Raji (cell line): Measurements from ENCODE around the gene HRCT1.

ENCODE experiments used
- POLR2A ChIP-seq: IDR thresholded peaks from 2 replicates; pipeline ENCODE4 v1.6.1; 2011; ENCODE audit warnings: low read depth, low read length, control low read depth; ENCODE audit not compliant: insufficient read depth

Gene HRCT1

GRCh38 chr9:35928591-35929452, 22.8 kb downstream of the HRCT1 start:
- no peak for TF ChIP-seq POLR2A

- TF ChIP-seq POLR2A: no peak
Observed at GRCh38 chr9:35929453-35929718, 23.4 kb downstream of the HRCT1 start.

- TF ChIP-seq POLR2A: no peak
Observed at GRCh38 chr9:35930521-35930920, 24.5 kb downstream of the HRCT1 start.

DNA sequence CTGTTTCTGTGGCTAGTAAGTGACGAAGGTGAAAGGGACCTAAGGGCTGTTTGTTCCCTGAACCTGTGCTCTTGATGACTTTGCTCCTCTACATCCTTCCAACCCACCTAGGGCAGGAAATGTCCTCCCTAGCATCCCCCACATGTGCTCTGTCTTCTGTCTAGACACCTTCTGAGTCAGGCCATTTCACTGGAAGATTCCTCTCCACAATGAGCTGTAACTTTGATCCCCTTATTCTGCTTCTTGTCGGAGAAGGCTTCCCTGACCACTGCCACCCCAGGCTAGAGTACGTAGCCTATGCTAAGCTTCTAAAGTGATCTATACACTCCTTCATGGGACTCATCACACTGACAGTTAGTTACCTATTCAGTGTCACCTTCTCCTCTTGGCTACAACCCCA, 25.0 kb downstream of the HRCT1 start:
- TF ChIP-seq POLR2A: no peak

- no peak for TF ChIP-seq POLR2A
Observed at GRCh38 chr9:35932735-35933134, 26.7 kb downstream of the HRCT1 start.

DNA sequence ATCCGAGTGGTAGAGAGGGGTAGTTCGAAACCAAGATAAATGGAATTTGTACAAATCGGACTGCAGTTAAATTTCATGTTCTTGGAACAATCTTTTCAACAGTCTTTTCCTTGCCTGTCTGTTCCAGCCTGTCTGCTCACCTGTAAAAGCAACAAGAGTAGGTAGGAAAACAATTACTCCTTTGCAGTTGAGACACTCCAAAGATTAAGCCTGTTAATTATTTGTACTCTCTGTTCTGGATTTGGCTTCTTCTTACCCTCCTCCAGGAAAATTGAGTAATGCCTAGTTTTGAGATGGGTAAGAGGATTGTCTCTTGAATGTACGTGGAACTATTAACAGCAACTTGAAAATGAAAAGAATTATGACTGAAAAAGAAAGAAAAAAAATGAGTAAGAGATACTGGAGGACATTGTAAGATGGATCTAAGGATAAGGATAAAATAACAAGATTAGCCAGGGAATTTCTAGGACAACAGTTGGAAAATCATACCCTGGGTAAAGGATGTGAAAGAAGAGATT, 27.6 kb downstream of the HRCT1 start:
- TF ChIP-seq POLR2A: no peak

GRCh38 chr9:35935261-35935660, 29.3 kb downstream of the HRCT1 start:
- TF ChIP-seq POLR2A: no peak

DNA sequence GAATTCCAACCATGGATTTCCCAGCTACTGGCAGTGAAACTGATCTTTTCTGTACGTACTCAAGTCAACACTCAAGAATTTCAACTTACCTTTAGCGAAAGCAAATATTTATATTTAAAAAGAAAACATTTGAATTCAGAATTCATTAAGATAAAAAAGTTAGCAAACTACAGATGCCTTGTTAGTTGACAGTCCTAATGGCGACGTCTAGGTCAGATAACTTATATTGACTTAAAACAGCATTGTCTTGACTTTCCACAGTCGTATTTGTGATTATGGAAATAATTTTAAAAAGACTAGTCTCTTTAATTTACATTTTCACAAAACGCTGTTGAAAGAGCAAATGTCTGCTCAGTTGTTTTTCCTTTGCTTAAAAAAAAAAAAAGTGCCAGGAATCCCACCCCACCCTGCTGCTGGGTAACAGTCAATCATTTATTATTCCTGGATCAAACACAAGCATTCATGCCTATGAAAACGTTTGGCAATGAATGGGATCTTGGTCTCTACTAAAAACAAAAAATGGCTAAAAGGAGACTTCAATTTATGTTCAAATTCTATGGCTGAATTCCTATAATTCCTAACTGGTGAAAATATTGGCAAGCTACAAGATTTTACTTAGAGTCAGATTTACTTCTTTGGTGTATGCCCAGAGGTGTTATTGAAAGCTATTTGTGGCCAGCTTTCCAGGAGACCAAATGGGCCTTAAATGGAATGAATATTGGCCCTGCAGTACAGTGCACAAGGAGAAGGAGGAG, 29.9 kb downstream of the HRCT1 start:
- no peak for TF ChIP-seq POLR2A

DNA sequence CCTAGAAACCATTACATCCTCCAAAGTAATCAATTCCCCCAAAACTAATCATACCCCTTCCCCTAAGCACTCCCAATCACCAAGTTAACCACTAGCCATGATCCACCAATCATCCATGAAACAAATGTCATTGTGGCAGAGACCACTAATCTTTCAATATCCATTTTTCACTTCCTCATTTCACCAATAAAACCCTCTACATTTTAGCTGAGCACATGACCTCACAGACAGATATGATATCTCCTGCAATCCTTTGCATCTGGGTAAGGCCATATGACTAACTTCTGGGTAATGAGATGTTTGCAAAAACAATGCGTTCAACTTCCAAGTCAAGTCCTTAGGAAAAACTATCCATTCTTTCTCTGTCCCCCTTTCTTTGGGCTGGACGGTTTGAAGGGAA, 31.2 kb downstream of the HRCT1 start:
- no peak for TF ChIP-seq POLR2A

DNA sequence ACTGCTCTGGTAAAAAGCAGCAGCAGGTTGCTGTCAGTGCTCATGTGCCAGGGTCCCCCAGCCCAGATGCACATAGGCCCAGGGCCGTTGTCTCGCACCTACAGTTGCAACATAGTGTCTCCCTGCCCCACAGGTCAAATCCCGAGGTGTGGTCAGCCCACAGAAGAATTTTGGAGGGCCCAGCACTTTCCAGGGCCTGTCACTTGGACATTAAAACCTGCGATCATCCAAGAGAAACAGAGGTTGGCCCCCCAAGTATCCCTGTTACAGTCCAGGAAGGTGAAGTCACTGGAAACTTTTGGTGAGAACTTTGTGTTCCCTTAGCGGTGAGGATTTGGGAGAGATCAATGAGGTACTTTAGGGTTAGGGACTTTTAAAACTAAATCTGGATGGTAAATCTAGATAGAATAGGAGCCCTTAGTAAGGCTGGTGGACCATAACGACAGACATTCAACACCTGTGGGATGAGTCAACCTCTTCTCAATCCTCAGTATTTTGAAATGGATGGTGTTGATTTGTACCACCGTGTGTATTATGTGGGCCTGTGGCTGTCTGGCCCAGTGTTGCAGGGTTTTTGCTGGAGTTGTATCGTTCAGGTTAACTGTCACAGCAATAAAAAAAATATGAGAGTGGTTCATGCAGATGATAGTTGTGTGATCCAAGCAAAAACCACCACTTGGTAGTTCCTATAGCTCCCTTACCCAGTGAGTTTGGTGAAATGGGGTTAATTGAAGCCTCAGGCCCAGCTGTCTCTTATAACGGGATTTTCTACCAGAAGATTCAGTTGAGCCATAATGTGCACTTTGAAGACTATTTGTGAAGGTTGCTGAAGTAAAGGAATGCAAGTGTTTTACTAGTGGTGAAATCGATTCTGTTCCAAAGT, 32.7 kb downstream of the HRCT1 start:
- TF ChIP-seq POLR2A: no peak

DNA sequence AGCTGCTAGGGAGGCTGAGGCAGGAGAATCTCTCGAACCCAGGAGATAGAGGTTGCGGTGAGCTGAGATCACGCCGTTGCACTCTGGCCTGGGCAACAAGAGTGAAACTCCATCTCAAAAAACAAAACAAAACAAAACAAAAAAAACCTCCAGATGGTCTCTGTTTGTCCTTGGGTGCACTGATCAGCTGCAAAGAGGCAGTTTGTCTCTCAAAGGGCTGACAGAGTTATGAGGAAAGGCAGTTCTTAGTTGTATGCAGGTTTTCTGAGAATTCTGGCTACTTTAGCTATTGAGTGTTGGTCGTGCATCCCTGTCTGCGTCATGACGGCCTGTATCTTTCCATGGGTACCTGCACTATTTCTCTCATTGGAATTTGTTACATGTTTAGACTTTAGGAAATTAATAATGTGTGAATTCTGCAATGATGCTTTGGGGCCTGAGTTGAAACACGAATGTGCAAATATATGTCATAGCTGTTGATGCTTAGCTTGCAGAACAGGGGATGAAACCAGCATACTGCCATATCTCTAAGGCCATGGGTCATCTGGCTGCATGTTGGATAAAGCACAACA, 33.8 kb downstream of the HRCT1 start:
- TF ChIP-seq POLR2A: no peak

- no peak for TF ChIP-seq POLR2A
Observed at GRCh38 chr9:35940458-35941407, 34.7 kb downstream of the HRCT1 start.

GRCh38 chr9:35942286-35942685, 36.3 kb downstream of the HRCT1 start:
- no peak for TF ChIP-seq POLR2A

- no peak for TF ChIP-seq POLR2A
Observed at GRCh38 chr9:35944173-35944572, 38.2 kb downstream of the HRCT1 start.
